Suppressor macrophage treated with lipopolysaccharide for 4 hours (primary cell): ENCODE data around the gene FMO4.
"Not testable (repeated sequence)": the region's sequence is repeated elsewhere in the genome, so short reads cannot be mapped to it uniquely, and the experiment has no call there.

Source experiments
- DNase-seq: peaks from one replicate; pipeline ENCODE4 v3.0.0-alpha.2; 2020

FMO4 gene

DNA sequence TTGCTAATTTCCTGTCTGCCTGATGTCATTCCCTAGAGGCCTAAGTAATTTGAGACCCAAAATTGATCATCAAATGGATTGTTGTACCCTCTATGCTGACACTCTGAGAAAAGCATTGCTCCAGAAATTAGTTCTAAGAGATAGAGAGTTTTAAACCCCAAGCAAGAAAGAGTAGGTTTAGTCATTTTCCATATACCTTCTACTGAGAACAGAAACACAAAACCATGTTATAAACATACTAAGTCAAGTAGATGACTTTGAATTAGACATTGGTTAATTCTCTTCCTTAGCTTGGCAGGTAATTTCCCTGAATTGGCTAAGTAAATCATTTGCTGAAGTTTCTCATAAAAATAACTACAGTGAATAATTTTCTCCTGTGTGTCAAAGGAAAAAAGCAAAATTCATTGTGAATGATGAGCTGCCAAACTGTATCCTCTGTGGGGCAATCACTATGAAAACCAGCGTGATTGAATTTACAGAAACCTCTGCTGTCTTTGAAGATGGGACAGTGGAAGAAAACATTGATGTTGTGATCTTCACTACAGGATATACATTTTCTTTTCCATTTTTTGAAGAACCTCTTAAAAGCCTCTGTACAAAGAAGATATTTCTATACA is 20.1 kb downstream of the FMO4 start:
- no peak for DNase-seq

DNA sequence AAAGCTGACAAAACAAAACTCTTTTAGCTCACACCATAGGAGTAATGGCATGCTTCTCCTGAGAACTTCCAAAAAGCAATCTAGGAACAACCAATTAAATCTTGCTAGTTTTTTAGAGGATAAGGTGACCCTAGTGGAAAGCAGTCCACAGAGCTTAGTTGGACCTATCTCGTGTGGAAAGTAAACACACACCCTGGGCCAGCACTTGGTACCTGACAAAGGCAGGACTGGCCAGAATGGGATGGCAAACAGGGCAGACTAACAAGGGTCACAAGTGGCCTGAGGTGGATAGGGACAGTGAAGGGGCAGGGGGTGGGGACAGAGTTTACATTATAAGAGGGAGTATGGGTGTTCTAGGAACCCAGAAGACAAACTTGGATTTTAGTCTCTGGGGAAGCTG is 22.0 kb downstream of the FMO4 start:
- no peak for DNase-seq

DNA sequence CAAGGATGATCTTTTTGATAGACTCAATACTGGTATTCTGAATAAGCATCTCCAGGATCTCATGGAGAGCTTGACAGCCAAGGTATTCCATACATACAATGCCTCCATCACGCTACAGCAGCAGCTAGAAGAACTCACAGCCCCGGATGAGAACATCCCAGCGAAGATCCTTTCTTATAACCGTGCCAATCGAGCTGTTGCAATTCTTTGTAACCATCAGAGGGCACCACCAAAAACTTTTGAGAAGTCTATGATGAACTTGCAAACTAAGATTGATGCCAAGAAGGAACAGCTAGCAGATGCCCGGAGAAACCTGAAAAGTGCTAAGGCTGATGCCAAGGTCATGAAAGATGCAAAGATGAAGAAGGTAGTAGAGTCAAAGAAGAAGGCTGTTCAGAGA is 25.4 kb downstream of the FMO4 start:
- not testable (repeated sequence) for DNase-seq

DNA sequence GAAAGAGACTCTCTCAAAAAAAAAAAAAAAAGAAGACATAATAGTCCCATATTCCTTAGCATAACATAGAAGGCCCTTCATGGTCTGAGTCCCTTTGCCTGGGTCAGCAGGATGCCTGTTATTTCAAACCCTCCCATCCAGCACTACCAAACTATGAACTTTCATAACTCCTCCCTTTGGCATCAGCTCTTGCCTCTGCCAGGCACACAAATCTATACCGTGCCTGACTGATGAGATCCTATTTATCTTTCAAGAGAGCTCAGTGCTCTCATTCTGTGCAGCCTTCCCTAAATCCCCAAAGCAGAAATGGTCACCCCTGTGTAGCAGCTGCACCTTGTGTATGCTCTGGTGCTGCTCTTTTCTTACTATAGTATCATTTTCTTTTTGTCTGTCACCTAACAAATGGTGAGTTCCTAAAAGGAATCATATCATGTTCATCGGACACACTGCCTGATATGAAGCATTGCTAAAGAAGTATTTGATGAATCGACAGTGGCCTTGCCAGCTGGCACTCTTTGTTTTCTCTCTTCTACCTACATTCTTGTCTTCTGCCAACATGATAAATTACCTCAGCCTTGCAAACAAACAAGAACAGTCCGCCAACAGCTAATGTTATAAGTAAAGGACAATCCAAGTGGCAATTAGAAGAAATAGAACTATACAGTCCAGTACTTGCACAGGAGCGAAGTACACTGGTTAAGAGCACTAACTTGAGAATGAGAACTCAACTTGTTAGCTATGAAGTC is 29.9 kb downstream of the FMO4 start:
- DNase-seq, result no peak

DNA sequence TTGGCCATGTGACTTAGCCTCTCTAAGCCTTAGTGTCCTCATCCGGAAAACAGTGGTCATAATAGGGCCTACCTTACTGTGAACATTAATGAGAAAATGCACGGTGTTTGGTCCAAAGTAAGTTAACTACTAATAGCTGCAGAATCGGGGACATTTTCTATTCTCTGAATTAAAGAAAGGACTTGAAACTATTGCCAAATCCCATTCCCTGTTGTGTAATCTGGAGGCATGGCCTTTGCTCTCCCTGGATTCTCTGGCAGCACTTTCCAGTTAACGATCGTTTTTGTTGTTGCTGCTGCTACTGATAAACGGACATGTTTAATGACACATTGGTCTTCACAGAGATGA is 30.5 kb downstream of the FMO4 start:
- no peak for DNase-seq

DNA sequence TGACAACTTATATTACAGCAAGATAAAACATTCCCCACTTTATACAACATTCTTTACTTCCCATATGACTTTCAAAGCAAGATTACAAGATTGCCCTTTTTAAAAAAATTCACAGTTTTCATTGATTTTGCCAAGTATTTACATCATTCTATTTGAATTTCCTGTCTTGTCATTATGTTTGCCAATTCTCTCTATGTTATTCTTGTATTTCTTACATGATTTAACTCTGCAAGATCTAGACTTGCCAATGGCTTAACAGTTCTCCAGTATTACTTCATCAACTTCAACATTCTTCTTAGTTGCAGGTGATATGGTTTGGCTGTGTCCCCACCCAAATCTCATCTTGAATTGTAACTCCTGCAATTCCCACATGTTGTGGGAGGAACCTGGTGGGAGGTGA is 31.6 kb downstream of the FMO4 start:
- DNase-seq, result no peak

DNA sequence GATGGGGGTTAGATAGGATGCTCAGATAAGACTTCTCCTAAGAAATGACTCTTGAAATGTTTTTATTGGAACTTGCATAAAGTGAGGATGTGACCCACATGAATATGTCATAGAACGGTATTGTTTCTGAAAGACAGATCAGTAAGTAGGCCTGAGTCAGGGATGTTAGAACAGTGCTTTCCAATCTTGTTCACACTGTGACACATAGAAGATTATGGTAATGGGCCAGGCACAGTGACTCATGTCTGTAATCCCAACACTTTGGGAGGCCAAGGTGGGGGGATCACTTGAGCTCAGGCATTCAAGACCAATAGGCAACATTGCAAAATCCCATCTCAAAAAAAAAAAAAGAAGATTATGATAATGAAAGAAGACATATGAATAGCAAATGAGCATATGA is 32.9 kb downstream of the FMO4 start:
- no peak for DNase-seq

DNA sequence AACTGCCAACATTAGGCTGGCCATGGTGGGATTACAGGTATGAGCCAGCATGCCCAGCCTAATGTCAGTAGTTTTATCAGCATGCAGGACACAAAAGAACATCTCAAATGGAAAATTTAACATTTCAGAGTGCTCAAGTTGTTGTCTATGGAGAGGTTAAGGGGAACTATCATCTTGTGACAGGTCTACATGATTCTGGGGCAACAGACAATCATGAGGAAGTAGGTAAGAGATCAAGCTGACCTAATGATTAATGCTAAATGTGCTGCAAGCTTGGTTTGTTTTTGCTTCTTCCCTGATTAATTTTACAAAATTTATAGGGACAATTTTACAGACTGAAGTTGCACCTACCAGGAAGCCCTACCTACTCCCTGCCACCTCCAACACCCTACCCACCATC is 36.6 kb downstream of the FMO4 start:
- DNase-seq, result peak; percentile 21

DNA sequence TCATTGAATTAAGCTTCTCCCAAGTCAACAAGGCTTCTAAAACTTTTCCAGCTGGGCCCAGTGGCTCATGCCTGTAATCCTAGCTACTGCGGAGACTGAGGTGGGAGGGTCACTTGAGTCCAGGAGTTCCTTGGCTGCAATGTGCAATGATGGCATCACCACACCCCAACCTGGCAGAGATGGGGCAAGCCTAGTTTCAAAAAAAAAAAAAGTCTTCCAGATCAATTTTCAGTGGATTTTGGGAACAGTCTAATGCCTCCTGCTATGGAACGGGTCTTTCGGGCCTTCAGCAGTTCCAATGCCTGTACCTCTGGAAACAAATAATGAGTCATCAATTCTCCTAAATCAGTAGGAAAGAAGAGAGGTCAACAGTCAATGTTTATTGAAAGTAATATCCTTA is 38.0 kb downstream of the FMO4 start:
- no peak for DNase-seq

DNA sequence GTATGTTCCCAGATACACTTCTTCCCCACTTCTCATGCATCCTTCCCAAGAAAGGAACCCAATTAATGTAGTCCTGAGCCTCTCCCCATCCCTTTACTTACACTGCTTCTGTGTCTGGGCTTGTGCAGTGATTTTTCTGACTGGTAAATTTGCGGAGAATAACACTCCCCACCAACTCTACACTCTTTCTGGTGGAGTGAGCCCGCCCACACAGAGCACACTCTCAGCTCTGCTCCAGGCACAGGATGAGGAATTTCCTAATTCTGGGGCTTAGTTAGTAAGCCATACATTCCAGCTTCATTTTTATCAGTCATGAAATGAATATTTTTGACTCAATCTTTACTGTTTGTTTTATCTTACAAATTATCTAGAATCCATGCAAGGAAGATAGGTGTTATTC is 38.6 kb downstream of the FMO4 start:
- no peak for DNase-seq

DNA sequence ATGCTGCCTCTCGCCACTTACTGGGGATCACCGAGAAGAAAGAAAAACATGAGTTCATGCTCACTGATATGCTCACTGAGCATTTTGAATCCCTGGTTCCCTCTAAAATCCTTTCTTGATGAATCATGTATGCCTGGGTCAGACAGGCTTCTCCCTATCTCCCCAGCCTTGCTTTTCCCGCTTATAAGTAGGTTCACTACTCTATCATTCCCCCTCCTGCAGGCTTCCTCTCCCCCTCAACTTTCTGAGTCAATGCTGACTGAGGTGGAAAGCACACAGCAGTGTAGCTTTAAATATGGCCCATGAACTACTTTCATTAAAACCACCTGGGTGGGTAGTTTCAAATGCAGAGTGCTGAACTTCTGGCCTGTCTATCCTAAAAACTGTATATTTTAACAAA is 41.7 kb downstream of the FMO4 start:
- DNase-seq, result no peak

DNA sequence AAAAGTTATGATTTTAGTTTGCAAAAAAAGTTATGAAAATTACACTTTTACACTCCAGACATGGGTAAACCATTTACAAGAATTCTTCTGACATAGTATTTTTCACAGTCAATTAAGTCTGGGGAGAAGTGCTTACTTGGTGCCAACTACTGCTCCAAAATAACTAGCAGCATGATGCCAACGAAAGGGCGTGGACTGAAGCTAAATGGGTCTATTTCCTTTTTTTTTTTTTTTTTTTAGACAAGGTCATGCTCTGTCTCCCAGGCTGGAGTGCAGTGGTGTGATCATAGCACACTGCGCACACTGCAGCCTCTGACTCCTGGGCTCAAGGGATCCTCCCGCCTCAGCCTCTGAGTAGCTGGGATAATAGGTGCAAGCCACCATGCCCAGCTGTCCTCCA is 43.2 kb downstream of the FMO4 start:
- DNase-seq, result no peak

DNA sequence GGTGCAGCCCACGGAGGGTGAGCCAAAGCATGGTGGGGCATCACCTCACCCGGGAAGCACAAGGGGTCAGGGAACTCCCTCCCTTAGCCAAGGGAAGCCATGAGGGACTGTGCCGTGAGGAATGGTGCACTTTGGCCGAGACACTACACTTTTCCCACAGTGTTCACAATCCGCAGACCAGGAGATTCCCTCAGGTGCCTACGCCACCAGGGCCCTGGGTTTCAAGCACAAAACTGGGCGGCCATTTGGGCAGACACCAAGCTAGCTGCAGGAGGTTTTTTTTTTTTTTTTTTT is 45.3 kb downstream of the FMO4 start:
- DNase-seq, result not testable (repeated sequence)

DNA sequence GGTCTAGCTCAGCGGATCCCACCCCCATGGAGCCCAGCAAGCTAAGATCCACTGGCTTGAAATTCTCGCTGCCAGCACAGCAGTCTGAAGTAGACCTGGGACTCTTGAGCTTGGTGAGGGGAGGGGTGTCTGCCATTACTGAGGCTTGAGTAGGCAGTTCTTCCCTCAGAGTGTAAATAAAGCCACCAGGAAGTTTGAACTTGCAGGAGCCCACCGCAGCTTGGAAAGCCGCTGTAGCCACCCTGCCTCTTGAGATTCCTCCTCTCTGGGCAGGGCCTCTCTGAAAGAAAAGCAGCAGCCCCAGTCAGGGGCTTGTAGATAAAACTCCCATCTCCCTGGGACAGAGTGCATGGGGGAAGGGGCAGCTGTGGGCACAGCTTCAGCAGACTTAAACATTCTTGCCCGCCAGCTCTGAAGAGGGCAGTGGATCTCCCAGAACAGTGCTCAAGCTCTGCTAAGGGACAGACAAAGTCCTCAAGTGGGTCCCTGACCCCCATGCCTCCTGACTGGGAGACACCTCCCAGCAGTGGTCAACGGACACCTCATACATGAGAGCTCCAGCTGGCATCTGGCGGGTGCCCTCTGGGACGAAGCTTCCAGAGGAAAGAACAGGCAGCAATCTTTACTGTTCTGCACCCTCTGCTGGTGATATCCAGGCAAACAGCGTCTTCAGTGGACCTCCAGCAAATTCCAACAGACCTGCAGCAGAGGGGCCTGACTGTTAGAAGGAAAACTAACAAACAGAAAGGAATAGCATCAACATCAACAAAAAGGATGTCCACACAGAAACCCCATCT is 45.9 kb downstream of the FMO4 start:
- not testable (repeated sequence) for DNase-seq

DNA sequence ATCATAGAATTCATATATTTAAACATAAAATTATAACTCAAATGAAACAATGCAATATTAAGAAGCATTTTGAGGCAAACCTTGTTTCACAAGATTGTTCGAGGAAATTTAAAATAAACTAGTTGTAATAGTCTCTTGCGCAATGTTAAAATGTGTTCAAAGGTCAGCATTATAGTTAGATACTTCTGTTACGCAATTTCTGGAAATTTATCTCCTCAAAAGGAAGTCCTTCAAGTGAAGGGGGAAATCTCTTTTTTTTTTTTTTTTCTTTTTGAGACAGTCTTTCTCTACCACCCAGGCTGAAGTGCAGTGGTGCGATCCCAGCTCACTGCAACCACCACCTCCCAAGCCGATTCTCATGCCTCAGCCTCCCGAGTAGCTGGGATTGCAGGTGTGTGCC is 52.1 kb downstream of the FMO4 start:
- DNase-seq, result peak; percentile 87

DNA sequence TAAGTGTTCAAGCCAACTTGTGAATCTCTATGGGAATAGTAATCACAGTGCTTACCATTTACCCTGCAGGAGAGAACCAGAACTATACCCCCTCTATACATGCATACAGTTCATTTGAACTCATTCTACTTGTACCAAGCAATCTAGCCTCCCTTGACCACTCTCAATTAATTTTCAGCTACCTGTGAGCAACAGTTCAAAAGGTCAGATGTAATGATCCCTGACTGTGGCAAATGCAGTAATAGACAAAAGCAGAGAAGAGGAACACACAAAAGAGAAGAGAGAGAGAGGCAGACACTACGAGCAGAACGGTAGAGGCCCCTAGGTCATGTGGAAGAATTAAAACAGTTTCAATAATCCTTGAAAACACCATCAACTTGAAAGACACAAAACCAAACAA is 52.8 kb downstream of the FMO4 start:
- no peak for DNase-seq

DNA sequence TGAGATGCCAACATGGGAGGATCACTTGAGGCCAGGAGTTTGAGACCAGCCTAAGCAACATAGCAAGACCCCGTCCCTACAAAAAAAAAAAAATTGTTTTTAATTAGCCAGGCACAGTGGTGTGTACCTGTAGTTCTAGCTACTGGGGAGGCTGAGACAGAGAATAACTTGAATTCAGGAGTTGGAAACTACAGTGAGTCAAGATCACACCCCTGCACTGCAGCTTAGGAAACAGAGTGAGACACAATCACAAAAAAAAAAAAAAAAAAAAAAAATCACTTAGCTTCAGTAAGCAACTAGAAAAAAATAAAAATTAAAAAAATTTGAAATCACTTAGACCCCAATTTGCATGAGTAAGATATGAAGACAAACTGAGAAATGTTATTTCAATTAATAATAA is 53.5 kb downstream of the FMO4 start:
- no peak for DNase-seq

DNA sequence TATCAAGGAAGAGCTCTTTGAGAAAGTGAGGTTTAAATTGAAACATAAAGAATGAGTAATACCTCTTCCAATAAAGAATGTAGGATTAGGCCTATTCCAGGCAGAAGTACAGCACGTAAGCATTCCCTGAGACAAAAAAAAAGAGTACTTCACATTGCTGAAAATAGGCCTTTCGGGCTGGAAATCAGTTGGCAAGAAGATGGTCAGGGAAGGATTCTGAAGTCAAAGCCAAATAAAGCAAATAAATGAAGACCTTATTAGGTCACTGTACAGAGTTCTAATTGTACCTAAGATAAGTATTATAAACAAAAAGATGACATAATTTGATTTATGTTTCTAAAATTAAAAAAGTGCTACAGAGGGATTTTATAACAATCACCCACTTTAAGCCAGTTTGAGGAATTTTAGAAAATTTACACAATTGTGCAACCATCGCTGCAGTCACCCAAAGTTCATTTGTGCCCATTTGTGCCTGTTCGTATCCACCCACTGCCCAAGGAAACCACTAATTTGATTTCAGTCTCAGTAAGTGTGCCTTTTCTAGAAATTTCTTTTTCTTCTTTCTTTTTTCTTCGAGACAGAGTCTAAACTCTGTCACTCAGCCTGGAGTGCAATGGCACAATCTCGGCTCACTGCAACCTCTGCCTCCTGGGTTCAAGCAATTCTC is 58.6 kb downstream of the FMO4 start:
- no peak for DNase-seq

DNA sequence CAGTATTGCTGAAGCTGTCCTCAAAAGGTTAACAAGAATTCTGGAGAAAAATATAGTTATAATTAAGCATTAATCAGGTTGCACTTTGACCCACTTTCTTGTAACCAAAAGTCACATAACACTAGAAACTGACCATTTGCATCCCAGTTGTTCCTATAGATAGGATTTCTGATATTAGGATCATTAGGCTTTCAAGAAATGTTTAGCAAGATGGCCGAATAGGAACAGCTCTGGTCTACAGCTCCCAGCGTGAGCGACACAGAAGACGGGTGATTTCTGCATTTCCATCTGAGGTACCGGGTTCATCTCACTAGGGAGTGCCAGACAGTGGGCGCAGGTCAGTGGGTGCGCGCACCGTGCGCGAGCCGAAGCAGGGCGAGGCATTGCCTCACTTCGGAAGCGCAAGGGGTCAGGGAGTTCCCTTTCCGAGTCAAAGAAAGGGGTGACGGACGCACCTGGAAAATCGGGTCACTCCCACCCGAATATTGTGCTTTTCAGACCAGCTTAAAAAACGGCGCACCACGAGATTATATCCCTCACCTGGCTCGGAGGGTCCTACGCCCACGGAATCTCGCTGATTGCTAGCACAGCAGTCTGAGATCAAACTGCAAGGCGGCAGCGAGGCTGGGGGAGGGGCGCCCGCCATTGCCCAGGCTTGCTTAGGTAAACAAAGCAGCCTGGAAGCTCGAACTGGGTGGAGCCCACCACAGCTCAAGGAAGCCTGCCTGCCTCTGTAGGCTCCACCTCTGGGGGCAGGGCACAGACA is 59.6 kb downstream of the FMO4 start:
- not testable (repeated sequence) for DNase-seq

DNA sequence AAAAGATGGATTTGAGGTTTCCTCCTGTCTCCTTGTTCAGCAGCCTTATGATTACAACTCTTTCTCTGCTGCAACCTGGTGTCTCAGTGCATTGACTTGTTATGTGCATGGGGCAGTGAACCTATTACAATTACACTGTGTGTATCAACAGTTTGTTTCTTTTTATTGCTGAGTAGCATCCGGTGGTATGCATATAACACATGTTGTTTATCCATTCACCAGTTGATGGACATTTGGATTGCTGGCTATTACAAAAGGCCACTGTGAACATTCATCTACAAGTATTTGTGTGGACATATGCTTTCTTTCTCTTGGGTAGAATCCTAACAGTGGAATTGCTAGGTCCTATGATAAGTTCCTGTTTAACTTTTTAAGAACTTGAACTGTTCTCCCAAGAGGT is 65.9 kb downstream of the FMO4 start:
- DNase-seq, result no peak

DNA sequence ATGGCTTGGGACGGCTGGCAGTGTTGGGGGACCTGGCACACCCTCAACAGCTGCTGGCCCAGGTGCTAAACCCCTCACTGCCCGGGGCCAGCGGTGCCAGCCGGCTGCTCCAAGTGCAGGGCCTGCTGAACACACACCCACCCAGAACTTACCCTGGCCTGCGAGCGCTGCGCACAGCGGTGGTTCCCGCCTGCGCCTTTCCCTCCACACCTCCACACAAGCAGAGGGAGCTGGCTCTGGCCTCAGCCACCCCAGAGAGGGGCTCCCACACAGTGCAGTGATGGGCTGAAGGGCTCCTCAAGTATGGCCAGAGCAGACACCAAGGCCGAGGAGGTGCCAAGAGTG is 67.9 kb downstream of the FMO4 start:
- no peak for DNase-seq

DNA sequence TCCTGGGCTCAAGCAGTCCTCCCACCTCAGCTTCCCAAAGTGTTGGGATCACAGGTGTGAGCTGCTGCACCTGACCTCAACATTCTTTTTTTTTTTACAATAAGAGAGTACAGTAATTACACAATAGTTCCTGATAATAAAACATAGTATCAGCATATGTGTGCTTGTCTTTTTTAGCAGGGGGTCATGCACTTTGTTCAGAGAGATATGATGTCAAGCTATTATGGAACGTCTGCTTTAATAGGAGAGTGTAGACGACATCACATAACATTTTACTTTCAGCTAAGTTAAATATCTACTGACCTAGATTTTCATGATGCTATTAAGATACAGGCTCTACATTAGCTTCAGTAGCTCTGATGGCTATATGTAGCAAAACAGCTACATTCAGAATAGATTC is 70.5 kb downstream of the FMO4 start:
- DNase-seq, result no peak

DNA sequence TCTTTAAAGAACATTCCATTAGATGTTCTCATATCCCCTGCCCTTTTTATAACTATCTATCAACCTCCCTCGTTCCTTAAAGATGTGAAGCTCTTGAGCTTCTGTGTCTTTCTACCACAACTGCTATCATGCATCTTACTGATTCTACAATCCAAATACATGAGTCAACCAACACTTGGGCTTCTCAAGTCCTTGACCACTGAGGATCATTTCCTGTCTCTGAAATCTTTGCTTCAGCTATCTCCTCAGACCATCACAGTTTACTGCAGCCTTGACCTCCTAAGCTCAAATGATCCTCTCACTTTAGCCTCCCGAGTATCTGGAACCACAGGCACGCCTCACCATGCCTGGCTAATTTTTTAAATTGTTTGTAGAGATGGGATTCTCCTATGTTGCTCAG is 75.2 kb downstream of the FMO4 start:
- DNase-seq, result no peak
